ENCODE measurements around the gene AMDHD1. TPM values are rescaled to one million over a fixed set of nuclear protein-coding genes. Genes with fewer than 3 reads are reported as not detected.

Gene AMDHD1
- total and polyA plus RNA-seq, 2 of the 8 experiments (the other 6 are each of a cell fraction or from before 2014, with no cell fraction given): 0.14 TPM; not detected in 1

DNA sequence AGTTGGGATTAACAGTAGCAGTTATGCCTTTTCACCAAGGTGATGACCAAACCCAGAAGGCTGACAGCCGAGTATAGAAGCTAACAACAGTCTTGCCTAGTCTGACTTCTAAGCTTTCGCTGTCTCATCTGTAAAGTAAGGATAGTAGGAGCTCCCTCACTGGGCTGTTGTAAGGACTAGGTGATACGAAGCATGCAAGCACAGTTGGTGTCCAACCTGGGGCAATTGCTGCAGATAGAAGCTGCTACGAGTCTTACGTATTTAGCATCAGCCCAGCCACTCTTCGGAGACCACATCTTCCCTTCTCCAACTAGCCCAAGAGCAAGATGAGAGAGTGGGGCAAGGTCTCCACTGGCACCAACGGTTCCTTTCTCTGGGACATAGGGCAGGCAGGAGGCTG, 47.0 kb downstream of the AMDHD1 start:
- Histone ChIP-seq H3K4me2 (ENCODE audit: insufficient read depth in 1 of 2, low read depth in 2 of 2, low read length in 2 of 2) (no peak overlapping the region), H2AFZ (ENCODE audit: low read length) (no peak overlapping the region), H3K27me3 (replicated peaks in 1 of 4; ENCODE audit: control insufficient read depth in 3 of 4, extremely low read depth in 1 of 4, insufficient read depth in 3 of 4, low read length in 3 of 4) (no peaks in the 10 kb centered on the region), H2BK20ac (ENCODE audit: low read length) (no peak overlapping the region), H3K4me3 (ENCODE audit: extremely low read depth in 1 of 4, insufficient read depth in 2 of 4, low read depth in 3 of 4, low read length in 4 of 4) (no peak overlapping the region), H3K4me1 (replicated peaks in 1 of 4; ENCODE audit: control insufficient read depth in 3 of 4, insufficient read depth in 4 of 4, low read length in 3 of 4) (peaks cover 0 to 8% (median 4%) of the 10 kb centered on the region in 4 experiments; a peak in 5 of 7 replicates), H3K23me2 (ENCODE audit: low read depth, low read length) (no peaks in the 10 kb centered on the region), H4K8ac (ENCODE audit: extremely low read depth, insufficient read depth, low read length) (no peak overlapping the region), H3K9ac (replicated peaks in 1 of 4; ENCODE audit: extremely low read depth in 1 of 4, low read depth in 3 of 4, low read length in 3 of 4) (no peak overlapping the region), H2BK5ac (ENCODE audit: low read depth, low read length) (no peak overlapping the region), H3K36me3 (ENCODE audit: control insufficient read depth in 2 of 4, insufficient read depth in 4 of 4, low read length in 3 of 4) (no peaks in the 10 kb centered on the region), H3K23ac (ENCODE audit: insufficient read length) (no peak overlapping the region), H2BK15ac (ENCODE audit: low read length) (no peak overlapping the region), H2BK12ac (ENCODE audit: low read depth, low read length) (no peak overlapping the region), H4K5ac (ENCODE audit: insufficient read length, low read depth, low read length) (no peak overlapping the region), H2AK5ac (ENCODE audit: low read depth, low read length) (no peak overlapping the region), H4K91ac (replicated peaks; ENCODE audit: insufficient read length, low read length) (no peak overlapping the region), H3K14ac (ENCODE audit: insufficient read length) (no peak overlapping the region), H3K79me1 (ENCODE audit: low read depth, low read length) (no peaks in the 10 kb centered on the region), H3K56ac (replicated peaks; ENCODE audit: insufficient read length, low read depth, low read length) (no peak overlapping the region), H4K20me1 (replicated peaks in 1 of 2; ENCODE audit: control insufficient read depth in 1 of 2, insufficient read depth in 2 of 2, low read length in 2 of 2) (no peaks in the 10 kb centered on the region), H3K79me2 (ENCODE audit: control insufficient read depth in 1 of 2, insufficient read depth in 2 of 2, low read length in 2 of 2) (no peaks in the 10 kb centered on the region), H3K18ac (ENCODE audit: extremely low read depth, low read length) (no peak overlapping the region), H2BK120ac (replicated peaks; ENCODE audit: low read depth, low read length) (no peak overlapping the region), H3K27ac (ENCODE audit: low read depth, low read length) (no peak overlapping the region), H3K9me3 (ENCODE audit: insufficient read depth in 2 of 2, low read depth in 1 of 2, low read length in 1 of 2) (no peaks in the 10 kb centered on the region; a peak in 1 of 4 replicates), H3K4ac (replicated peaks; ENCODE audit: insufficient read length, low read depth, low read length) (no peak overlapping the region)
- ChIA-PET CTCF (ENCODE audit: partially characterized antibody) (interaction anchor here (0.7 to 4.7 kb wide), 7 partner anchors 9 to 339 kb away, joined by 3 to 53 read pairs (median 4); no protein-coding TSS in a partner anchor), POLR2A (ENCODE audit: partially characterized antibody) (interaction anchor here (1.4 kb wide), 2 partner anchors 8 to 129 kb away, joined by 3 to 4 read pairs; no protein-coding TSS in a partner anchor)
- DNase-seq (ENCODE audit: low read depth in 1 of 2, low spot score in 2 of 2) (no peak), FAIRE-seq (no peak)
- 82% methylated on average over 7 of the region's 7 CpGs; no CpG with 5 or more reads in 1 of the 2 experiments for WGBS, 2 experiments (ENCODE audit: extremely low coverage in 1 of 2, insufficient coverage in 1 of 2, insufficient read length in 1 of 2, insufficient replicate concordance in 2 of 2, low coverage in 1 of 2, low lambda C conversion rate in 2 of 2, missing lambda C conversion rate in 1 of 2)
- TF ChIP-seq, protein P1, sequence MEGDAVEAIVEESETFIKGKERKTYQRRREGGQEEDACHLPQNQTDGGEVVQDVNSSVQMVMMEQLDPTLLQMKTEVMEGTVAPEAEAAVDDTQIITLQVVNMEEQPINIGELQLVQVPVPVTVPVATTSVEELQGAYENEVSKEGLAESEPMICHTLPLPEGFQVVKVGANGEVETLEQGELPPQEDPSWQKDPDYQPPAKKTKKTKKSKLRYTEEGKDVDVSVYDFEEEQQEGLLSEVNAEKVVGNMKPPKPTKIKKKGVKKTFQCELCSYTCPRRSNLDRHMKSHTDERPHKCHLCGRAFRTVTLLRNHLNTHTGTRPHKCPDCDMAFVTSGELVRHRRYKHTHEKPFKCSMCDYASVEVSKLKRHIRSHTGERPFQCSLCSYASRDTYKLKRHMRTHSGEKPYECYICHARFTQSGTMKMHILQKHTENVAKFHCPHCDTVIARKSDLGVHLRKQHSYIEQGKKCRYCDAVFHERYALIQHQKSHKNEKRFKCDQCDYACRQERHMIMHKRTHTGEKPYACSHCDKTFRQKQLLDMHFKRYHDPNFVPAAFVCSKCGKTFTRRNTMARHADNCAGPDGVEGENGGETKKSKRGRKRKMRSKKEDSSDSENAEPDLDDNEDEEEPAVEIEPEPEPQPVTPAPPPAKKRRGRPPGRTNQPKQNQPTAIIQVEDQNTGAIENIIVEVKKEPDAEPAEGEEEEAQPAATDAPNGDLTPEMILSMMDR (IDR thresholded peaks at IDR 0.05; ENCODE audit: control extremely low read depth in 1 of 3, insufficient read depth in 1 of 3, low read depth in 1 of 3, low read length in 3 of 3): no peak
- no peak for TF ChIP-seq TBP (IDR thresholded peaks at IDR 0.05; ENCODE audit: low read depth, low read length)
- no peak for TF ChIP-seq POU5F1 (IDR thresholded peaks at IDR 0.05; ENCODE audit: low read depth, low read length)
- TF ChIP-seq CBX5 (IDR thresholded peaks at IDR 0.05; ENCODE audit: low read depth, low read length): no peak
- TF ChIP-seq GTF2F1 (IDR thresholded peaks at IDR 0.05; ENCODE audit: borderline replicate concordance, low read depth, low read length): no peak
